ENCODE results near the gene SNX22. TPM values are rescaled to one million over a fixed set of nuclear protein-coding genes. Genes with fewer than 3 reads are reported as not detected.

SNX22 gene
- total and polyA plus RNA-seq, 9 donors = 0.07 to 2.3 (median 0.28) TPM; not detected in 1

GRCh38 chr15:64180235-64180824, 28.8 kb downstream of the SNX22 start:
- no peak overlapping the region for H3K27ac ChIP-seq
- no peak overlapping the region for H3K4me3 ChIP-seq
- no peaks in the 10 kb centered on the region for H3K27me3 ChIP-seq
- no peaks in the 10 kb centered on the region for H3K4me1 ChIP-seq (ENCODE audit: insufficient read depth)
- intact Hi-C loops (cut with DNase I) = no loop called here
- 77 to 78% (median 77%) methylated on average over 8 of the region's 8 CpGs for WGBS, 3 donors
- no peaks in the 10 kb centered on the region for H3K9me3 ChIP-seq
- DNase-seq = no peak
- TF ChIP-seq CTCF (IDR thresholded peaks at IDR 0.05) (no peak), POLR2A (IDR thresholded peaks at IDR 0.05) (no peak), EP300 (IDR thresholded peaks at IDR 0.05) (no peak)
- no peaks in the 10 kb centered on the region for H3K36me3 ChIP-seq

GRCh38 chr15:64182859-64183370, 31.4 kb downstream of the SNX22 start:
- intact Hi-C loops (cut with DNase I) = no loop called here
- Histone ChIP-seq H3K27ac (no peak overlapping the region), H3K4me1 (ENCODE audit: insufficient read depth) (no peaks in the 10 kb centered on the region), H3K27me3 (no peaks in the 10 kb centered on the region), H3K36me3 (no peaks in the 10 kb centered on the region), H3K9me3 (no peaks in the 10 kb centered on the region), H3K4me3 (no peak overlapping the region)
- TF ChIP-seq EP300 (IDR thresholded peaks at IDR 0.05) (no peak), CTCF (IDR thresholded peaks at IDR 0.05) (no peak), POLR2A (IDR thresholded peaks at IDR 0.05) (no peak)
- 44 to 69% (median 55%) methylated on average over 4 of the region's 4 CpGs for WGBS, 3 donors
- DNase-seq = no peak

- no peak for DNase-seq
- Histone ChIP-seq H3K27ac (no peak overlapping the region), H3K9me3 (no peaks in the 10 kb centered on the region), H3K4me1 (ENCODE audit: insufficient read depth) (no peaks in the 10 kb centered on the region), H3K27me3 (no peaks in the 10 kb centered on the region), H3K36me3 (no peaks in the 10 kb centered on the region), H3K4me3 (no peak overlapping the region)
- WGBS, 3 donors = 89 to 91% (median 90%) methylated on average over 9 of the region's 9 CpGs
- TF ChIP-seq CTCF (IDR thresholded peaks at IDR 0.05) (no peak), POLR2A (IDR thresholded peaks at IDR 0.05) (no peak), EP300 (IDR thresholded peaks at IDR 0.05) (no peak)
- intact Hi-C loops (cut with DNase I) = no loop called here
Observed at GRCh38 chr15:64185146-64185911, 33.8 kb downstream of the SNX22 start.

GRCh38 chr15:64187396-64188191, 36.1 kb downstream of the SNX22 start:
- Histone ChIP-seq H3K4me3 (no peak overlapping the region), H3K4me1 (ENCODE audit: insufficient read depth) (no peaks in the 10 kb centered on the region), H3K27me3 (no peaks in the 10 kb centered on the region), H3K36me3 (no peaks in the 10 kb centered on the region), H3K9me3 (no peaks in the 10 kb centered on the region), H3K27ac (no peak overlapping the region)
- WGBS, 3 donors = 91 to 98% (median 98%) methylated on average over 2 of the region's 2 CpGs
- no peak for TF ChIP-seq CTCF (IDR thresholded peaks at IDR 0.05)
- TF ChIP-seq EP300 (IDR thresholded peaks at IDR 0.05) = no peak
- TF ChIP-seq POLR2A (IDR thresholded peaks at IDR 0.05) = no peak
- no peak for DNase-seq
- intact Hi-C loops (cut with DNase I) = no loop called here

Data from ovary (tissue), 9 donors.